Natural killer cell (primary cell): ENCODE measurements around the gene RPL39L. TPM values are rescaled to one million over a fixed set of nuclear protein-coding genes. Genes with fewer than 3 reads are reported as not detected.
A peak's percentile ranks its signal among the peaks of the same experiment; 100 is the strongest.

Experiments
- ATAC-seq, 3 donors: fragments of 150-1000 bp in 2 of 3; fragments of 200-7000 bp in 1 of 3; cut with Tn5 transposase; 1 replicate in 1 of 3; 2 replicates in 2 of 3; pipeline ENCODE4 v1.10.0; 2021; ENCODE audit warnings: mild to moderate bottlenecking in 2 of 3, moderate library complexity in 2 of 3
- DNase-seq, 2 donors: peaks; one replicate each; pipeline versions ENCODE4 v3.0.0 to v3.0.0-alpha.2; 2013 to 2021; ENCODE audit warnings: mixed read lengths in 1 of 2
- H3K27ac ChIP-seq: one replicate; pipeline ENCODE4 v1.5.1; 2013; ENCODE audit warnings: mild to moderate bottlenecking, low read length
- H3K27me3 ChIP-seq: one replicate; pipeline ENCODE4 v1.6.1; 2013; ENCODE audit warnings: low read length; ENCODE audit not compliant: control insufficient read depth, insufficient read depth
- H3K36me3 ChIP-seq: one replicate; pipeline ENCODE4 v1.6.1; 2013; ENCODE audit warnings: low read length; ENCODE audit not compliant: control insufficient read depth, insufficient read depth
- H3K4me1 ChIP-seq: one replicate; pipeline ENCODE4 v1.6.1; 2013; ENCODE audit warnings: low read length; ENCODE audit not compliant: control insufficient read depth, insufficient read depth
- H3K4me3 ChIP-seq: one replicate; pipeline ENCODE4 v1.5.1; 2013; ENCODE audit warnings: low read length
- H3K9me3 ChIP-seq: one replicate; pipeline ENCODE4 v1.6.1; 2013; ENCODE audit warnings: low read length; ENCODE audit not compliant: control insufficient read depth, insufficient read depth
- H3K27ac Mint-ChIP-seq, 2 donors: one replicate each; pipeline ENCODE4 v1.8.0; 2022; ENCODE audit warnings: mild to moderate bottlenecking in 2 of 2, mixed read lengths in 2 of 2, moderate library complexity in 1 of 2
- H3K27me3 Mint-ChIP-seq, 2 donors: one replicate each; pipeline ENCODE4 v1.8.0; 2022; ENCODE audit warnings: low read depth in 2 of 2, mixed read lengths in 2 of 2
- H3K36me3 Mint-ChIP-seq: one replicate; pipeline ENCODE4 v1.8.0; 2022; ENCODE audit warnings: mixed read lengths
- H3K4me1 Mint-ChIP-seq, 2 donors: one replicate each; pipeline ENCODE4 v1.8.0; 2022; ENCODE audit warnings: mixed read lengths in 2 of 2
- H3K4me3 Mint-ChIP-seq: one replicate; pipeline ENCODE4 v1.8.0; 2022; ENCODE audit warnings: mild to moderate bottlenecking, moderate library complexity, mixed read lengths
- H3K9me3 Mint-ChIP-seq, 2 donors: one replicate each; pipeline ENCODE4 v1.8.0; 2022; ENCODE audit warnings: mixed read lengths in 2 of 2
- CTCF ChIP-seq: fragments of 200-600 bp; IDR thresholded peaks from one replicate; pipeline ENCODE4 v1.8.0; 2022; ENCODE audit warnings: antibody characterized with exemption
- WGBS: methylation state at CpG from one replicate; pipeline ENCODE4 v1.1.7; 2013; ENCODE audit warnings: missing lambda C conversion rate; ENCODE audit not compliant: insufficient coverage; 5-methylcytosine and 5-hydroxymethylcytosine counted together
- intact Hi-C: fragments of 100-400 bp; cut with micrococcal nuclease; formaldehyde crosslinking; loops from one replicate; pipeline ENCODE4 v1.14.2; 2022
- total RNA-seq, 4 donors: library from RNA; stranded (reverse); fragments of 120-200 nt in 1 of 4; gene quantifications; one replicate each; pipeline versions ENCODE4 v1.2.3 to v1.2.4, GENCODE V29; 2013 to 2022

RPL39L gene
- total RNA-seq, 3 donors from 2014 or later (not counting 1 experiment from before 2014, with no cell fraction given), result 3.1 to 6.6 (median 4.3) TPM

DNA sequence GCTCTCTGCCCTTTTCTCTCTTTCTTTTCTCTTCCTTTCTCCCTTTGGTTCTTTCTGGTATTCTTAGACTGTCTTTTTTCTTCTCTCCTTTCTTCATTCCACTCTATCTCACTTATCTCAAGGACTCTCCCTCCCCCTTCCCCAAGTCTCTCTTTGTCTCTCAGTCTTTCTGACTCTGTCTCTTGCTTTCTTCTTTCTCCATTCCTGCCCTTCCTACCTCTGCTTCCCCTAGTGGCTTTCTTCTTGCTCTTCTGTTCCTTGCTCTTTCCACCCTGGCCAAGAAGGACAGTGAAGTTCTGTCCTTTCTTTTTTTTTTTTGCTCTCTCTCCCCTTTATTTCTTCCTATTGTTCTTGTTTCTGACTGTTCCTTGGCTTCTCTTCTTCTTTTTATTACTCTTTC, 22.3 kb upstream of the RPL39L start:
- no peak for ATAC-seq
- Mint-ChIP-seq H3K9me3 (no peaks in the 10 kb centered on the region), H3K4me1 (no peaks in the 10 kb centered on the region), H3K27me3 (peaks cover 29 to 39% of the 10 kb centered on the region in 2 donors), H3K36me3 (no peaks in the 10 kb centered on the region), H3K27ac (no peak overlapping the region), H3K4me3 (no peak overlapping the region)
- Histone ChIP-seq H3K4me1 (no peaks in the 10 kb centered on the region), H3K4me3 (no peak overlapping the region), H3K9me3 (no peaks in the 10 kb centered on the region), H3K36me3 (no peaks in the 10 kb centered on the region), H3K27me3 (no peaks in the 10 kb centered on the region), H3K27ac (no peak overlapping the region)
- no peak for TF ChIP-seq CTCF
- no peak for DNase-seq
- intact Hi-C loops, result no loop called here

DNA sequence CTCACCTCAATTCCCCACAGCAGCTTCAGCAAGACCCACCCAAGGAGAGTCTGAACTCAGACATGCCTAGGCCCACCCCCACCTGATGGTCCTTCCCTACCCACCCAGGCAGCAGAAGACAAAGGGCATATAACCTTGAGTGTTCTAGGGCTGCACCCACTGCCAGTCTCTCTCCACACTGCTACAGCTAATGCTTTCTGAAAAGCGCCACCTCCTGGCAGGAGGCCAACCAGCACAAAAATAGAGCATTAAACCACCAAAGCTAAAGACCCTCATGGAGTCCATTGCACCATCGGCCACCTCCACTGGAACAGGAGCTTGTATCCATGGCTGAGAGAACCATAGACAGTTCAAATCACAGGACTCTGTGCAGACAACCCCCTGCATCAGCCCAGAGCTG, 11.3 kb upstream of the RPL39L start:
- Histone ChIP-seq H3K9me3 (peaks cover under 1% of the 10 kb centered on the region), H3K4me1 (no peaks in the 10 kb centered on the region), H3K4me3 (no peak overlapping the region), H3K36me3 (no peaks in the 10 kb centered on the region), H3K27me3 (no peaks in the 10 kb centered on the region), H3K27ac (no peak overlapping the region)
- ATAC-seq (peak in 2 of 3 donors; percentile 64), DNase-seq (peak; percentile 50 to 73)
- peaks cover 5% of the 10 kb centered on the region for H3K36me3 Mint-ChIP-seq
- peaks cover 30 to 43% of the 10 kb centered on the region in 2 donors for H3K27me3 Mint-ChIP-seq
- peaks cover 0 to 8% of the 10 kb centered on the region in 2 donors for H3K4me1 Mint-ChIP-seq
- WGBS, result 62% methylated on average over 2 of the region's 2 CpGs
- intact Hi-C loops, result loop anchor here (1.0 kb wide), 1 partner anchor 37 kb away; no protein-coding TSS in a partner anchor
- no peaks in the 10 kb centered on the region for H3K9me3 Mint-ChIP-seq
- peak; percentile 41 for TF ChIP-seq CTCF
- no peak overlapping the region for H3K27ac Mint-ChIP-seq
- H3K4me3 Mint-ChIP-seq, result no peak overlapping the region

DNA sequence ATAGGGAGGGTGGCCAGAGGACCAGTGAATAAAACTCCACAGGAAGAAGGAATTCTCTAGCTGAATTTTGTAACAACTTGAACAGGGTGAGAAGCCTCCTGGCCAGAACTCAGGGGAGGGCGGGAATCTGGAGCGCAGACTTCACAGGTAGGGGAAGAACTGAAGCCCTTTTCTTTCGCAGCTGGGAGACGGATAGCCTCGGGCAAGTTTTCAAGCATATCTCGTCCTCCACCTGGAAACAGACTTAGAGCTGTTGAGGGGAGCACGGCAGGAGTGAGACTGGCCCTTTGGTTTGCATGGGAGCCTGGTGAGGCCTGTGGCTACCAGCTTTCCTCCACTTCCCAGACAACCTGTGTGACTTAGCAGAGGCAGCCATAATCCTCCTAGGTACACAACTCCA, 10.9 kb upstream of the RPL39L start:
- Mint-ChIP-seq H3K4me1 (peaks cover 0 to 8% of the 10 kb centered on the region in 2 donors), H3K27ac (no peak overlapping the region), H3K9me3 (no peaks in the 10 kb centered on the region), H3K36me3 (peaks cover 7% of the 10 kb centered on the region), H3K4me3 (no peak overlapping the region), H3K27me3 (peaks cover 26 to 40% of the 10 kb centered on the region in 2 donors)
- H3K4me1 ChIP-seq, result no peaks in the 10 kb centered on the region
- intact Hi-C loops, result loop anchor here (1.0 kb wide), 1 partner anchor 37 kb away; no protein-coding TSS in a partner anchor
- no peak for TF ChIP-seq CTCF
- H3K4me3 ChIP-seq, result no peak overlapping the region
- H3K9me3 ChIP-seq, result peaks cover 4% of the 10 kb centered on the region
- DNase-seq, result no peak
- no peaks in the 10 kb centered on the region for H3K27me3 ChIP-seq
- no peak for ATAC-seq
- 99% methylated on average over 7 of the region's 7 CpGs for WGBS
- H3K36me3 ChIP-seq, result no peaks in the 10 kb centered on the region
- no peak overlapping the region for H3K27ac ChIP-seq

DNA sequence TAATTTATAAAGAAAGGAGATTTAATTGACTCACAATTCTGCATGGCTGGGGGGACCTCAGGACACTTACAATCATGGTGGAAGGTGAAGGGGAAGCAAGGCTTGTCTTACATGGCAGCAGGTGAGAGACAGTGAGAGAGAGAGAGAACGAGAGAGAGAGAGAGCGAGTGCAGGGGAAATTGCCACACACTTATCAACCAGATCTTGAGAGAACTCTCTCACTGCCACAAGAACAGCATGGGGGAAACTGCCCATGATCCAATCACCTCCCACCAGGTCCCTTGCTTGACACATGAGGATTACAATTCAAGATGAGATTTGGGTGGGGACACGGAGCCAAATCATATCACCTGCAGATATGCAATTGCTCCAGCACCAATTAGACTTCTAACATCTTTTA, 7.1 kb upstream of the RPL39L start:
- peaks cover 2 to 3% of the 10 kb centered on the region in 2 donors for H3K9me3 Mint-ChIP-seq
- WGBS, result 58% methylated on average over 3 of the region's 3 CpGs

More for the DNA sequence above, 7.1 kb upstream of the RPL39L start:
- intact Hi-C loops, result no loop called here
- Histone ChIP-seq H3K4me1 (no peaks in the 10 kb centered on the region), H3K4me3 (no peak overlapping the region), H3K36me3 (no peaks in the 10 kb centered on the region), H3K27ac (no peak overlapping the region), H3K9me3 (peaks cover 10% of the 10 kb centered on the region), H3K27me3 (no peaks in the 10 kb centered on the region)
- Mint-ChIP-seq H3K27ac (no peak overlapping the region), H3K36me3 (peaks cover 20% of the 10 kb centered on the region), H3K27me3 (peaks cover 4 to 8% of the 10 kb centered on the region in 2 donors), H3K4me1 (peaks cover 0 to 8% of the 10 kb centered on the region in 2 donors), H3K4me3 (no peak overlapping the region)
- no peak for TF ChIP-seq CTCF
- DNase-seq (no peak), ATAC-seq (no peak)
